Nasal cavity respiratory epithelium epithelial cell of viscerocranial mucosa (primary cell): ENCODE data around the gene AGAP5. TPM values are rescaled to one million over a fixed set of nuclear protein-coding genes. Genes with fewer than 3 reads are reported as not detected.

Experiments
- total RNA-seq: library from RNA; depleted of rRNA; stranded (reverse); fragments of >200 nt; gene quantifications from 2 replicates; pipeline ENCODE4 v1.2.3, GENCODE V29; 2014

AGAP5 gene
- 1.7 and 3.7 TPM in 2 replicates for total RNA-seq

DNA sequence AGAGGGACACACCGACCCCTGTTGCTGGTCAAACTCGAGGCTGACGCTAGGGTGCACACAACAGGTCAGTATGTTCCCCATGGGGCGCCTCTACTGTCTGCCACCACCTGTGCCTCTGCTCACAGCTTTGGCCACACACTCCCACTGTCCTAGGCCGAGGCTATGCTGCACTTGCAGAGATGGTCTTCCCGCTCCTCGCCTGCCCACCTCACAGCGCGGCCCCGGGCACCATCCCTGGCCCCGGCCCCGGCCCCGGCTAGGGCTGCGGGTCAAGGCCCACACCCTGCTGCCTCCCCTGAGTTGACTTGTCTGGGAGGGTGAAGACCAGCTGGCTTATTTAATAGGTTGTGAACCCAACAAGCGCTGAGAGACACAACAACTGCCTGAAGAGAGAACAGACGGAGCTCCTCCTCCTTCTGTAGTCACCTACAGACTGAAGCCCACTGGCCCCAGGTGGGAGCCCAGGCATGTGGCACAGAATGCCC lies at the start of gene AGAP5:
TSS of gene AGAP5 (minus strand) at position 435 of the 485 bp plus-strand sequence. CDS start at position 81, 354 bp downstream.

DNA sequence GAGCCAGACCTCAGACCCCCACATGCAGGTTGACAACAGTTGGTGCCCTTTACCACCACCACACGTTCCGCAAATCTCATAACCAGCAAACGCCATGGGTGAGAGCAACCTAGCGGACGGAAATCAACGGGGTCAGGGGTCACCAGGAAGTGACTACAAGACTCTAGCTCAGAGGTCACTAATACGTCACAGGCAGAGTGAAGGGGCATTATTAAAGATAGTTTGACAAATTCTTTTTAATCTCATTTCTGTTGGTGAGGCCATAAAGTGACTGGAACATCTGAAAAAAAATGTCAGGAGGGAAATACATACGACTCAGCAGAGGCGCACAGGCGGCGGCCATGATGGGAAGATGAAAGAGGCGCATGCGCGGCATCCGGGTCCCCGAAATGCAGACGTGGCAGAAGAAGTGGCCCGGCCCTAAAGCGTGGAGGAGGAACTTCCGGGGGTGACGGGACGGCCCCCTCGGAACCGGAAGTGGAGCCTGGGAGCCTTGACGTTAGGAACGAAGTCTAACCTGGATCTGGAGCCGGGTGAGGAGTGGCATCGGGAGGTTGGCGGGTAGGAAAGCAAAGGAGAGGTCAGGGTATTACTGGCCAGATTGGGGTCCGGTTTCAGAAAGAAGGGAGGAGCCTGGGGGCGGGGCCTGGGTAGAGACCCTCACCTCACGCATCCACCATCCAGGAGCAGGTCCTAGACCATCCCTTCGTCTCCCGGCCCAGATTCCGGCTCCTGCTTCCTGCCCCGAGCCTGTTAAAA lies 46.2 kb upstream of the AGAP5 start, which contains the start of gene SEC24C:
TSS of gene SEC24C (plus strand) at position 468 of the 759 bp plus-strand sequence. CDS start 2,461 bp downstream, outside the sequence.

DNA sequence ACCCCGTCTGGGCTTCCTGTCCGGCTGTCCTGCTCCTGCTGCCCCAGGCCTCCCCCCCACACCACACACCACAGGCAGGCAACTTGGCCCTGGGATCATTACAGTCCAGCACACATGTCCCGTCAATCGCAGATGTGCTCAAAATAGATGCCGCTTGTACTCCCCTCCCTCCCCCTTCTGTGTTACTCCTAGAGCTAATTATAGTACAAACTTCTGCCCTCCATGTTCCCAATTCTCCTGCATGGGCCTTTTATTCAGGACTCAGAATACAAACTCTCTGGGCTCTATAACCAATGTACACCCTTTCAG lies 42.0 kb downstream of the AGAP5 start, which contains the start of gene SYNPO2L:
TSS of gene SYNPO2L (minus strand) at position 40 of the 309 bp plus-strand sequence. CDS start 107 bp downstream, outside the sequence.

DNA sequence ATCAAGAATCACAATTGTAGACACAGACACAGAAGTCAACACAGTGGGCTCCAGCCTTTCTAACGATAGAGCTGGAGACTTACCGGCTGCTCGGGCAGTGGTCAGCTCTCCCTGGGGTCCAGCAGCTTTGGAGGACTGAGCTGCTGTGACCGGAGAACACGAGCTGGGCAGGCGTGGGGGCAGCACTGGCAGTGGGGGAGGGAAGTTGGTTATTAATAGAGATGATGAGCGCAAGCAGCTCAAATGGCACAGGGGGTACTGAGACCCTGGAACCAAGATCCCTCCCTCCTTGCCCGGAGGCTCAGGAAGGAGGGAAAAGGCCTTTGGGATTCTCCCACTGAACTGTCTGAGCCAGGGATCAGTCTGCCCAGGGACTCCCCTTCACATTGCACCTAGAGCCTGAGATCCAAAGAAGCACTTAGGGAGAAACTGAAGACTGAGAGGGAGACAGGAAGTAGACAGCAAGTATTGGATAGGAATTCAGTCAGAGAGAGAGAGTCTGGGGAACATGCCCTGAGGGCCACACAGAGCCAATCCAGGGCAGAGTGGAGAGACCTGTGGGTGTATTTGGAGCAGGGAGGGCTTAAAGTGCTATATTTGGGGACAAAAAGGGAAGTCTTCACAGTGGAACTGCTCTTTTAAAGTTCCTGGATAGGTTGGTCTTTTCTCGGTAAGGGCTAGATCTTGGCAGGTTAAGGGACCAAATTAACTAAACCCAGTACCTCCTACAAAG lies 56.4 kb downstream of the AGAP5 start, which contains the start of gene MYOZ1:
TSS of gene MYOZ1 (minus strand) at position 147 of the 733 bp plus-strand sequence. CDS start 1,457 bp downstream, outside the sequence.

Other genes with a start within 250 kb of the AGAP5 start
- gene PPP3CB, start 202.1 kb downstream of the AGAP5 start, total RNA-seq, result 20.5 and 35.8 TPM in 2 replicates
- gene USP54, start 106.8 kb downstream of the AGAP5 start, total RNA-seq, result 14.0 and 30.5 TPM in 2 replicates
- gene MYOZ1, start 56.6 kb downstream of the AGAP5 start, total RNA-seq, result not detected in 2 replicates
- gene SYNPO2L, start 42.1 kb downstream of the AGAP5 start, total RNA-seq, result not detected in 2 replicates
- 83.7 and 85.5 TPM in 2 replicates for gene SEC24C, start 46.3 kb upstream of the AGAP5 start, total RNA-seq
- 15.7 and 17.8 TPM in 2 replicates for gene CHCHD1, start 83.9 kb upstream of the AGAP5 start, total RNA-seq
- gene ZSWIM8, start 87.5 kb upstream of the AGAP5 start, total RNA-seq, result 41.7 and 65.3 TPM in 2 replicates
- gene NDST2, start 113.5 kb upstream of the AGAP5 start, total RNA-seq, result 9.2 and 12.7 TPM in 2 replicates
- gene CAMK2G, start 176.4 kb upstream of the AGAP5 start, total RNA-seq, result 14.7 and 20.6 TPM in 2 replicates
- 90.2 and 759 TPM in 2 replicates for gene PLAU, start 213.0 kb upstream of the AGAP5 start, total RNA-seq